ENCODE data around the gene DNHD1.

- TF ChIP-seq CTCF (IDR thresholded peaks at IDR 0.05) (no peak), POLR2AphosphoS5 (IDR thresholded peaks at IDR 0.05) (no peak)
Observed at GRCh38 chr11:6488821-6489220, 8.3 kb upstream of the DNHD1 start.

Data from prostate gland (tissue), 2 donors.